HG03575 (cell line): ENCODE results near the gene SNAP29.
"Not testable (repeated sequence)": the region's sequence is repeated elsewhere in the genome, so short reads cannot be mapped to it uniquely, and the experiment has no call there.

Experiments
- ATAC-seq: cut with Tn5 transposase; IDR thresholded peaks from one replicate; pipeline ENCODE4 v1.9.1; 2021; ENCODE audit not compliant: unreplicated experiment, insufficient number of reproducible peaks, low FRiP score; ENCODE audit errors: extremely low read depth

SNAP29 gene

GRCh38 chr22:20833225-20833665 lies 25.6 kb upstream of the SNAP29 start:
- no peak for ATAC-seq

- ATAC-seq = no peak
Observed at GRCh38 chr22:20834206-20834605, 24.6 kb upstream of the SNAP29 start.

GRCh38 chr22:20834725-20835124 lies 24.1 kb upstream of the SNAP29 start:
- ATAC-seq = no peak

- ATAC-seq = no peak
Observed at GRCh38 chr22:20836987-20837823, 21.6 kb upstream of the SNAP29 start.

GRCh38 chr22:20839354-20839753 lies 19.5 kb upstream of the SNAP29 start:
- ATAC-seq = not testable (repeated sequence)

GRCh38 chr22:20839837-20840645 lies 18.8 kb upstream of the SNAP29 start:
- no peak for ATAC-seq

GRCh38 chr22:20840646-20841371 lies 18.0 kb upstream of the SNAP29 start:
- ATAC-seq = no peak

GRCh38 chr22:20843501-20843900 lies 15.3 kb upstream of the SNAP29 start:
- no peak for ATAC-seq

- no peak for ATAC-seq
Observed at GRCh38 chr22:20844055-20845037, 14.5 kb upstream of the SNAP29 start.

GRCh38 chr22:20847318-20847822 lies 11.4 kb upstream of the SNAP29 start:
- no peak for ATAC-seq

GRCh38 chr22:20852076-20852475 lies 6.7 kb upstream of the SNAP29 start:
- no peak for ATAC-seq

- no peak for ATAC-seq
Observed at GRCh38 chr22:20852503-20852902, 6.3 kb upstream of the SNAP29 start.

- no peak for ATAC-seq
Observed at GRCh38 chr22:20853236-20853660, 5.6 kb upstream of the SNAP29 start.

GRCh38 chr22:20857247-20857643 lies 1.6 kb upstream of the SNAP29 start:
- no peak for ATAC-seq

- ATAC-seq = no peak
Observed at GRCh38 chr22:20857838-20858614, 781 bp upstream of the SNAP29 start.

GRCh38 chr22:20859615-20860014 lies 808 bp downstream of the SNAP29 start:
- ATAC-seq = no peak

- ATAC-seq = no peak
Observed at GRCh38 chr22:20862540-20862939, 3.7 kb downstream of the SNAP29 start.
